SH-SY5Y (cell line): ENCODE measurements around the gene FAM240A.

ENCODE experiments used
- GATA2 ChIP-seq: IDR thresholded peaks from 2 replicates; pipeline ENCODE4 v1.6.1; 2011; ENCODE audit warnings: mild to moderate bottlenecking, low read depth, low read length
- GATA3 ChIP-seq: IDR thresholded peaks from 2 replicates; pipeline ENCODE4 v1.6.1; 2011; ENCODE audit warnings: low read depth, mild to moderate bottlenecking, low read length, moderate library complexity

DNA sequence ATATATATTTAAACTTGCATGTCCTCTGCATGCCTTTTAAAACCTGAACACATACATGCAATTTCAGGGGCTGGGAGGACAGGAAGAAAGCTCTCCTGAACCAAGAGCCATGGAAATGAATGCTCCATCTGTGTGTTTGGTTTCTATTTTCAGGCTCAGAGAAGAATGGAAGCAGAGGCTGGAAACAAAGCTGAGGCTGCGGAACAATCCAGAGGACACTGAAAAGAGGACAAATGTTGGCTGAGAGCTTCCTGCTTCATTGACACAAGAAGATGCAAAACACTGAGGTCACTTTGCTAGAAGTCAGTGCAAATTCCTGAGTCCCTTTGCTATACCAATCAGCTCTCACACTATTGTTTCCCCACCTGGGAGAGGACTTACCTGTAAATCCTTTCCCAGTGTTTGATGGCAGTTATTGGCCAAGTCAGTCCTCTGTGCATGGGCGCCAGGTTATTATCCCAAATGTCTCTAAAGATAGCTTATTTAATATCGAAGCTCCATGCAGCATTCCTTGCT is 12.7 kb downstream of the FAM240A start:
- TF ChIP-seq GATA2 (no peak), GATA3 (no peak)
